CD4-positive, alpha-beta memory T cell (primary cell): ENCODE data around the gene SFN. TPM values are rescaled to one million over a fixed set of nuclear protein-coding genes. Genes with fewer than 3 reads are reported as not detected.
A peak's percentile ranks its signal among the peaks of the same experiment; 100 is the strongest.

ENCODE experiments used
- CTCF ChIA-PET: fragments of 350-600 bp; sonication (Branson Sonifier 250); formaldehyde crosslinking; loops from one replicate; lab custom pipeline; 2021; ENCODE audit warnings: inconsistent platforms; ENCODE audit not compliant: partially characterized antibody; lab: Charles Lee
- POLR2A ChIA-PET: fragments of 350-600 bp; sonication (Branson Sonifier 250); formaldehyde crosslinking; loops from one replicate; lab custom pipeline; 2021; ENCODE audit not compliant: partially characterized antibody; lab: Charles Lee
- DNase-seq, 5 donors: peaks; one replicate each; pipeline versions ENCODE4 v3.0.0 to v3.0.0-alpha.2; 2020 to 2022; ENCODE audit warnings: mixed read lengths in 1 of 5
- H3K27ac ChIP-seq: one replicate; pipeline ENCODE4 v1.7.0; 2013; ENCODE audit warnings: low read depth, low read length
- H3K27me3 ChIP-seq: 2 replicates; pipeline ENCODE4 v1.7.0; 2013; ENCODE audit warnings: mild to moderate bottlenecking, low read length, moderate library complexity; ENCODE audit not compliant: insufficient read depth
- H3K36me3 ChIP-seq: 2 replicates; pipeline ENCODE4 v1.7.0; 2013; ENCODE audit warnings: mild to moderate bottlenecking, low read length, moderate library complexity; ENCODE audit not compliant: insufficient read depth
- H3K4me1 ChIP-seq: 2 replicates; pipeline ENCODE4 v1.7.0; 2013; ENCODE audit warnings: mild to moderate bottlenecking, low read length, moderate library complexity; ENCODE audit not compliant: insufficient read depth
- H3K4me3 ChIP-seq, 2 donors: one replicate each; pipeline ENCODE4 v1.7.0; 2013; ENCODE audit warnings: low read length in 2 of 2, mild to moderate bottlenecking in 1 of 2
- H3K9me3 ChIP-seq, 2 donors: one replicate each; pipeline ENCODE4 v1.7.0; 2013; ENCODE audit warnings: low read length in 2 of 2, control low read depth in 1 of 2; ENCODE audit not compliant: control insufficient read depth in 1 of 2
- H3K27ac Mint-ChIP-seq, 7 donors: one replicate each; pipeline ENCODE4 v1.8.0; 2020 to 2021; ENCODE audit warnings: mixed read lengths in 7 of 7, mild to moderate bottlenecking in 6 of 7, inconsistent platforms in 3 of 7, moderate library complexity in 3 of 7
- H3K27me3 Mint-ChIP-seq, 2 donors: one replicate each; pipeline ENCODE4 v1.8.0; 2020 to 2021; ENCODE audit warnings: mixed read lengths in 2 of 2
- H3K36me3 Mint-ChIP-seq, 2 donors: one replicate each; pipeline ENCODE4 v1.8.0; 2020 to 2021; ENCODE audit warnings: mixed read lengths in 2 of 2, inconsistent platforms in 1 of 2, mild to moderate bottlenecking in 1 of 2
- H3K4me1 Mint-ChIP-seq, 4 donors: one replicate each; pipeline ENCODE4 v1.8.0; 2020 to 2021; ENCODE audit warnings: mixed read lengths in 4 of 4, mild to moderate bottlenecking in 1 of 4
- H3K4me3 Mint-ChIP-seq, 8 donors: one replicate each; pipeline ENCODE4 v1.8.0; 2020 to 2021; ENCODE audit warnings: mixed read lengths in 8 of 8, mild to moderate bottlenecking in 7 of 8, moderate library complexity in 6 of 8, inconsistent platforms in 3 of 8
- H3K9me3 Mint-ChIP-seq, 8 donors: one replicate each; pipeline ENCODE4 v1.8.0; 2020 to 2021; ENCODE audit warnings: mixed read lengths in 8 of 8, mild to moderate bottlenecking in 5 of 8, inconsistent platforms in 3 of 8, moderate library complexity in 1 of 8
- intact Hi-C: fragments of 100-400 bp; cut with micrococcal nuclease; formaldehyde crosslinking; loops from one replicate; pipeline ENCODE4 v1.15.1; 2023
- polyA plus RNA-seq, 2 donors: library from polyadenylated mRNA; unstranded; fragments of 300-500 nt; fragmentation: Illumina TruSeq; gene quantifications; one replicate each; pipeline ENCODE4 v1.2.3, GENCODE V29; 2021
- total RNA-seq, 2 experiments: library from RNA; stranded (reverse); gene quantifications; one replicate each; pipeline ENCODE4 v1.2.3, GENCODE V29; 2021

Gene SFN
- total and polyA plus RNA-seq, 4 experiments from 2014 or later, result 0.76 to 0.83 TPM; not detected in 2

- intact Hi-C loops, result no loop called here
- no peaks in the 10 kb centered on the region for H3K27me3 ChIP-seq
- H3K27ac ChIP-seq, result no peak overlapping the region
- no peak overlapping the region for H3K4me3 ChIP-seq
- no peaks in the 10 kb centered on the region for H3K4me1 ChIP-seq
- Mint-ChIP-seq H3K27ac (peak overlapping the region in 2 of 7 donors; percentile 24 to 66), H3K4me1 (peaks cover 3 to 9% (median 4%) of the 10 kb centered on the region in 4 donors), H3K36me3 (peaks cover 48 to 79% of the 10 kb centered on the region in 2 donors), H3K4me3 (no peak overlapping the region), H3K27me3 (no peaks in the 10 kb centered on the region), H3K9me3 (no peaks in the 10 kb centered on the region)
- no peaks in the 10 kb centered on the region for H3K9me3 ChIP-seq
- ChIA-PET CTCF (interaction anchor here (0.9 to 3.7 kb wide), 7 partner anchors 8 to 31 kb away, joined by 3 to 19 read pairs (median 10); no protein-coding TSS in a partner anchor), POLR2A (interaction anchor here (1.9 to 2.7 kb wide), 2 partner anchors 14 to 18 kb away, joined by 9 to 11 read pairs; no protein-coding TSS in a partner anchor)
- peaks cover 83% of the 10 kb centered on the region for H3K36me3 ChIP-seq
- no peak for DNase-seq
These were observed 11.8 kb upstream of the SFN start for GRCh38 chr1:26851106-26851684.

- POLR2A ChIA-PET, result no interaction called here
- intact Hi-C loops, result loop anchor here (1.0 kb wide), 2 partner anchors 26 to 250 kb away; no protein-coding TSS in a partner anchor
- Histone ChIP-seq H3K27me3 (no peaks in the 10 kb centered on the region), H3K4me1 (no peaks in the 10 kb centered on the region), H3K4me3 (no peak overlapping the region), H3K27ac (no peak overlapping the region), H3K9me3 (no peaks in the 10 kb centered on the region), H3K36me3 (peaks cover 77% of the 10 kb centered on the region)
- no peaks in the 10 kb centered on the region for H3K27me3 Mint-ChIP-seq
- no peak for DNase-seq
- H3K27ac Mint-ChIP-seq, result peak overlapping the region in 2 of 7 donors; percentile 11 to 52
- H3K9me3 Mint-ChIP-seq, result no peaks in the 10 kb centered on the region
- no peak overlapping the region for H3K4me3 Mint-ChIP-seq
- peaks cover 3 to 9% (median 4%) of the 10 kb centered on the region in 4 donors for H3K4me1 Mint-ChIP-seq
- CTCF ChIA-PET, result interaction anchor here (0.8 to 2.0 kb wide), 3 partner anchors 13 to 26 kb away, joined by 3 to 10 read pairs (median 3); no protein-coding TSS in a partner anchor
- peaks cover 46 to 81% of the 10 kb centered on the region in 2 donors for H3K36me3 Mint-ChIP-seq
These were observed 10.2 kb upstream of the SFN start for GRCh38 chr1:26852701-26853100.

- Histone ChIP-seq H3K27me3 (no peaks in the 10 kb centered on the region), H3K27ac (no peak overlapping the region), H3K9me3 (no peaks in the 10 kb centered on the region), H3K4me1 (no peaks in the 10 kb centered on the region), H3K36me3 (peaks cover 77% of the 10 kb centered on the region), H3K4me3 (no peak overlapping the region)
- Mint-ChIP-seq H3K27me3 (no peaks in the 10 kb centered on the region), H3K27ac (peak overlapping the region in 2 of 7 donors; percentile 11 to 52), H3K4me3 (no peak overlapping the region), H3K4me1 (peaks cover 1 to 9% (median 4%) of the 10 kb centered on the region in 4 donors), H3K9me3 (no peaks in the 10 kb centered on the region), H3K36me3 (peaks cover 44 to 81% of the 10 kb centered on the region in 2 donors)
- CTCF ChIA-PET, result interaction anchor here (2.9 kb wide), 1 partner anchor 26 kb away, joined by 11 read pairs; no protein-coding TSS in a partner anchor
- POLR2A ChIA-PET, result no interaction called here
- intact Hi-C loops, result loop anchor here (1.0 kb wide), 2 partner anchors 25 to 251 kb away; no protein-coding TSS in a partner anchor
- DNase-seq, result peak; percentile 64 to 75 (median 69)
These were observed 9.8 kb upstream of the SFN start for GRCh38 chr1:26853156-26853555.

- Mint-ChIP-seq H3K4me3 (no peak overlapping the region), H3K4me1 (peaks cover 1 to 9% (median 4%) of the 10 kb centered on the region in 4 donors), H3K36me3 (peaks cover 40 to 76% of the 10 kb centered on the region in 2 donors), H3K9me3 (no peaks in the 10 kb centered on the region), H3K27ac (peak overlapping the region in 2 of 7 donors; percentile 18 to 35), H3K27me3 (no peaks in the 10 kb centered on the region)
- ChIA-PET CTCF (interaction anchor here (2.9 kb wide), 1 partner anchor 25 kb away, joined by 11 read pairs; no protein-coding TSS in a partner anchor), POLR2A (no interaction called here)
- no peaks in the 10 kb centered on the region for H3K27me3 ChIP-seq
- no peaks in the 10 kb centered on the region for H3K9me3 ChIP-seq
- intact Hi-C loops, result loop anchor here (1.0 kb wide), 2 partner anchors 25 to 251 kb away; no protein-coding TSS in a partner anchor
- H3K4me3 ChIP-seq, result no peak overlapping the region
- no peak for DNase-seq
- no peak overlapping the region for H3K27ac ChIP-seq
- H3K36me3 ChIP-seq, result peaks cover 75% of the 10 kb centered on the region
- no peaks in the 10 kb centered on the region for H3K4me1 ChIP-seq
These were observed 9.3 kb upstream of the SFN start for GRCh38 chr1:26853600-26853999.

- Histone ChIP-seq H3K36me3 (peaks cover 62% of the 10 kb centered on the region), H3K4me1 (no peaks in the 10 kb centered on the region), H3K4me3 (no peak overlapping the region), H3K27me3 (no peaks in the 10 kb centered on the region), H3K9me3 (no peaks in the 10 kb centered on the region), H3K27ac (no peak overlapping the region)
- Mint-ChIP-seq H3K36me3 (peaks cover 36 to 64% of the 10 kb centered on the region in 2 donors), H3K27me3 (no peaks in the 10 kb centered on the region), H3K9me3 (no peaks in the 10 kb centered on the region), H3K27ac (peak overlapping the region in 1 of 7 donors; percentile 29), H3K4me1 (peaks cover 1 to 9% (median 4%) of the 10 kb centered on the region in 4 donors), H3K4me3 (no peak overlapping the region)
- CTCF ChIA-PET, result interaction anchor here (1.0 to 2.9 kb wide), 3 partner anchors 10 to 32 kb away, joined by 5 to 11 read pairs (median 11); no protein-coding TSS in a partner anchor
- no peak for DNase-seq
- POLR2A ChIA-PET, result no interaction called here
- intact Hi-C loops, result no loop called here
These were observed 8.0 kb upstream of the SFN start for GRCh38 chr1:26854906-26855305.

GRCh38 chr1:26855636-26856035 is 7.3 kb upstream of the SFN start:
- peaks cover 30 to 57% of the 10 kb centered on the region in 2 donors for H3K36me3 Mint-ChIP-seq
- peaks cover 55% of the 10 kb centered on the region for H3K36me3 ChIP-seq
- H3K4me3 Mint-ChIP-seq, result no peak overlapping the region
- no peaks in the 10 kb centered on the region for H3K4me1 ChIP-seq
- ChIA-PET CTCF (interaction anchor here (0.8 to 2.9 kb wide), 5 partner anchors 9 to 35 kb away, joined by 3 to 11 read pairs (median 5); no protein-coding TSS in a partner anchor), POLR2A (interaction anchor here (1.2 to 1.4 kb wide), 2 partner anchors 10 to 24 kb away, joined by 3 to 8 read pairs; no protein-coding TSS in a partner anchor)
- no peak overlapping the region for H3K27ac ChIP-seq
- no peaks in the 10 kb centered on the region for H3K9me3 Mint-ChIP-seq
- H3K27me3 Mint-ChIP-seq, result no peaks in the 10 kb centered on the region
- no peaks in the 10 kb centered on the region for H3K9me3 ChIP-seq
- H3K27ac Mint-ChIP-seq, result no peak overlapping the region
- H3K4me1 Mint-ChIP-seq, result peaks cover 1 to 9% (median 4%) of the 10 kb centered on the region in 4 donors
- DNase-seq, result no peak
- no peak overlapping the region for H3K4me3 ChIP-seq
- no peaks in the 10 kb centered on the region for H3K27me3 ChIP-seq
- intact Hi-C loops, result no loop called here

- Mint-ChIP-seq H3K27me3 (no peaks in the 10 kb centered on the region), H3K36me3 (peaks cover 27 to 52% of the 10 kb centered on the region in 2 donors), H3K9me3 (no peaks in the 10 kb centered on the region), H3K4me3 (no peak overlapping the region), H3K4me1 (peaks cover 1 to 9% (median 4%) of the 10 kb centered on the region in 4 donors), H3K27ac (peak overlapping the region in 2 of 7 donors; percentile 42 to 46)
- DNase-seq, result no peak
- POLR2A ChIA-PET, result interaction anchor here (1.2 to 1.4 kb wide), 2 partner anchors 9 to 24 kb away, joined by 3 to 8 read pairs; no protein-coding TSS in a partner anchor
- peaks cover 49% of the 10 kb centered on the region for H3K36me3 ChIP-seq
- CTCF ChIA-PET, result interaction anchor here (0.8 to 2.7 kb wide), 3 partner anchors 9 to 36 kb away, joined by 3 to 11 read pairs (median 3); no protein-coding TSS in a partner anchor
- no peak overlapping the region for H3K4me3 ChIP-seq
- H3K9me3 ChIP-seq, result no peaks in the 10 kb centered on the region
- intact Hi-C loops, result no loop called here
- H3K27me3 ChIP-seq, result no peaks in the 10 kb centered on the region
- H3K27ac ChIP-seq, result no peak overlapping the region
- no peaks in the 10 kb centered on the region for H3K4me1 ChIP-seq
These were observed 6.8 kb upstream of the SFN start for GRCh38 chr1:26856181-26856580.
